NAMALWA (cell line): ENCODE measurements around the gene CBLB.

Source experiments
- DNase-seq: peaks from one replicate; pipeline ENCODE4 v3.0.0-alpha.2; 2015; ENCODE audit warnings: low spot score

CBLB gene

DNA sequence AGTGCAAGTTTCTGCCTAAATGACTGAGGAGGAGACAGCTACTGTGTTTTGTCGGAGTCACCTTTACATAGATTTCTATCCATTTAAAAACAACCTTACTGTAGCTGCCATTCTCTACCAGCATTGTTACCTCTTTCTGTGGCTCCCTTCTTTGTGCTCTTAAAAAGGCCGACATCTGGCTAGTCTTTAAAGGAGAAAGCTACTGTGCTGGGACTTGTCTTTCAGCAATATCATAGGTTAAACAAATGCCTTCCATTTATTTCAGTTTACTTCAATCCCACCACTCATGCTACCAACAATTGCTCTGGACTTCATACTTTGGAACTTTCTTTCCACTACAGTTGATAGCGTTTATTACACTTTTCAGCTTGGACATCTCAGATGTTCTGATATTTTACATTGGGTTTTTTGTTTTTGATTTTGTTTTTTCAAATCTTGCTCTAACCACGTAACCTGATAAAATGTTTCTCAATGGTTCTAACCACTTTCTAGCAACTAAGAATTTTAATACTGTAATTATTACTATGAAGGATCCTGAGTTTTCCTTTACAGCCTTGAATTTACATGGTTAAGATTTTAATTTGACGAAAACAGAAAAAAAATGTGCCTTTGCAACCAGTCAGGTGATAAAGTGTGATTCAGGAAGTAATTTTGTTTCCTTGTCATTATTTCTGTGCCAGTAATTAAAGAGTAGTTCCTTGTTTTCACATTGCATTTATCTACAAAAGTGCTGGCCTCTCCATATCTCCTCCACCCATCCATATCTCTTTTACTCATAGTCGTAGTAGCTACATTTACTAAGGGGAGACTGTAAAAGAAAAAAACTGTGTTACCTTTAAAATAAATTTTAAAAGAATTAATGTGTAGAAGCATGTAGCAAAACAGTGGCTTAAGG is 1.3 kb upstream of the CBLB start:
- DNase-seq: peak; percentile 17

DNA sequence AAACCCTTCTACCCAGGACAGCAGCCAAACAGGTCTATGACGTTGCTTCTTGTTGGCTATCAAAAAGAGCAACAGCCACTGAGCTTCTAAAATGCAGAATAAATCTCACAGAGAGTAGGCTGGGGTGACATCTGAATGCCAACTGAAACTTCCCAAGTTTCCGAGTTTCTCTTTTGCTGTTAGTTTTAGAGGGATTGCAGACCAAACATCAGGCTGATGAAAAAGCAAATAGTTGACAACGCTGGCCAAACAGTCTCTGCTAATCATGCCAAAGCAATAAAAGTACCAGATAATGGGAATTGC is 670 bp upstream of the CBLB start:
- no peak for DNase-seq

DNA sequence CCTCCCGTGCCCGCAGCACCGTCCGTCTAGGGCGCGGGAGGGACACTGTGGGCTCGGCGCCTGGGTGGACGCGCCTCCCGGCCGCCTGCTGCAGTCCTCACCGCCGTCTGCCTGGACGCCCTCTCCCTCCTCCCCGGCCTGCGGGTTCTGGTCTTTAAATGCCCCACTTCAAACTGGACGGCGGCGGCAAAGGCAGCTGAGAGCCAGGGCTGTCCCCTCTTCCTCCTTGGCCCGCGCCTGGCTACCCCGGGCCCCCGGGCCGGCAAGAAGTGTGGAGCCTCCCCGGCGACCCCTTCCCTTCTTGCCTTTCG is 426 bp downstream of the CBLB start:
- DNase-seq: peak; percentile 39

DNA sequence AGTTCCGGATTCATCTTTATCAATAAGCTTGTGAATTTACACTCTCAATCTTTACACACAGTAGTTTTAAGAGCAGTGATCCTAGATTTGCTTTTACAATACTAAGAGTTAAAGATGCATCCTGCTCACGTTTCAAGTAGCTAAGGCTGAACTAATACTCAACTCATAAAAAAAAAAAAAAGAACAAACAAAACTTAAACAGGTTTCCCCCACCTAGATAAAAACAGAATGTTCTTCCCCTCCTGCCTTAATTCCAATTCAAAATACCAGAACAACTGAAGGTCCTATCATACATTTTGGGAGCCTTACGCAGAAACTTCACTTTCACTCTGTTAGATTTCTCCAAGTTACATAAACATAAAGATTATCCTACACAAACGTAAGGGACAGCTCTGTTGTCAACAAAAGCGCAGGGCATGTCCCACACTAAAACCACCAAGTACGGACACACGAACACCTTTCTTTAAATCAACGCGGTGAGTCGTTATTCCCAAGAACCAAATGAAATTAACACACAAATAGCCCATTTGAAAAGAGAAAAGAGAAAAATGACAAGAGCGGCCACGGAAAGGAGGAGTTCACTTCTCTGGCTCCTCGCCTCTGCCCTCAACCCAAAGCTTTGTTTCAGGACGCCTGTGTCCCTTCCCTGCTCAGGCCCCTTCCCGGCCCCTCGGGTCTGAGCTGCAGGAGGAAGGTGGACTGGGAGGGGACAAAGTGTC is 941 bp downstream of the CBLB start:
- peak; percentile 59 for DNase-seq

DNA sequence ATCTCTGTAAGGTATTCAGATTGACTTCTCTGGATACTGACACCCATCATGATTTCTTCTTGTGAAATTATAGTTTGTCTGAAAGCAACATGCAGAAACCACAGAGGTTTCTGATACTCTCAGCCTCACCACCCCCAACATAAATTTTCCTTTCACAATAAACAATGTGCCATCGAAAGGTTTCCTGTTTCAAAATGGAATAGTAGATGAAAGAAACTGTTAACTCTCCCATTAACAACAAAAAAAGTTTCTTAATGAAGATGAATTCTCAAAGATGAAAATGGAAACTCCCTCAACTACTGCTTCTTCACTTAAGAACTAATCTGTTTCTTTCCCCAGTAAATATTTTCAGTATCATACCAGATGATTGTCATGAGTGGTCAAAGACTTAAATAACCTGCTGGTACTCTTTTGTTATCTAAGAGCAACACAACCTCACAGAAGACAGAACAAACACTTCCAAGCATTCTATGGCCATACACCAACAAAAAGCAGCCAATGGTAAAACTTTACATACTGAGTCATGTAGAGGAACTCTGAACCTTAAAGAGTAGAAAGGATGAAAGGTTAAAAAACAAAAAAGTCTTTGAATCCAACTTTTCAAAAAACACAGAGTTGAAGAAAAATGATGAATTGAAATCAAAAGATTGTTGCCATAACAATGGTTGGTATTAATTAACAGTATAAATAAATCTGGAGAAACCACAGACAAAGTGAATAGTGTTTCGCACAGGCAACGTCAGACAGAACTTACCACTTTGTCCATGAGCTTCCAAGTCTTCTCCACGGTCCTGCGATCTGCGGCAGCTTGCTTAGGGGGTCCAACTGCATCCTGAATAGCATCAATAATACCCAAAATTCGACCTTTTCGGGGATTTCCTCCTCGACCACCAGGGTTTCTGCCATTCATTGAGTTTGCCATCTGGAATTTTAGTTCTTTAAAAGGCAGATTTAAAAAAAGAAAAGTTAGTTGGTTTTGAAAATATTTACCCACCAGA is 1.9 kb downstream of the CBLB start:
- DNase-seq: peak; percentile 50

DNA sequence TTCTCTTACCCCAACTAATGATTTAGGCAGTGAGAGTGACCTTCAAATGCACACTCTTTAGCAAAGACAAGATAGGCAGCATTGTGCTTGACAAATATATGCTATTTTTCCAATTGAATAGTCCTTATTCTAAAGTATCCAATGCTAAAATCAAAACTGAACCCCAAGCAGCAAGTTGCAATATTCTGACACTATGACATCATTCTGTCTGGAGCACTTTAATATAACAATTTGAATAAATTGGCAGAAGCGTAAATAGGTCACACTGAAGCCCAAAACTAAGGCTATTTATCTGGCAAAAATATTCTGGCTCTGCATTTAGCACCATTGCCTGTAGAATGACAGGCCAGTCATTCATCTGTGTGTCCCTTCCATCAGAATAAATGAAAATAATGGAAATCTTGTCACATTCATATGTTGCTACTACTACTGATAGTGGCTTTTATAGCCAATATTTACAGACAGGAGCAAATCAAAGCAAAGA is 2.9 kb downstream of the CBLB start:
- peak; percentile 20 for DNase-seq

DNA sequence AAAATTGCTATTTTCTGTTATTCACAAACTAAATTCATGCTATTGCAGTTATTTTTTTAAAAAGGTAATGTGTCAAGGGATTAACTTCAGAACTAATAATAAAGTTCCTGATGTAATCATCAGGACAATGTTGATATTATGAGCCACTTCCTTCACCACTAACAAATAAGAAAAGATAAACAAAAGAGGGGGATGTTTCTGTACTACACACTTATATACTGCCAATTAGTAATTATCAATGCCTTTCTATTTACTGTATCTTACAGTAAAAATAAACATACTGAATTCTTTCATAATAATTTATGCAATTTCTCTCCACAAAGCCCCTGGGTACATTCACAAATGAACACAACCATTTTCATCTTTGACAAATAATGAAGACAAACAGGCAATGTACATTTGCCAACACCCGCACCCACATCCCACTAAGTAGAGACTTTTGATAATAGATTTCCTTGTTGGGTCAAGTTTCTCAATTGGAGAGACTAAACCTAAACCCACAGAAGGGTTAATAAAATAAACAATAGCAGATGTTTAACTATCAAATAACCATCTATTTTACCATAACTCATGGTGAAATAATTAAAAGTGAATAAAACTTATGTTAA is 3.7 kb downstream of the CBLB start:
- DNase-seq: no peak

DNA sequence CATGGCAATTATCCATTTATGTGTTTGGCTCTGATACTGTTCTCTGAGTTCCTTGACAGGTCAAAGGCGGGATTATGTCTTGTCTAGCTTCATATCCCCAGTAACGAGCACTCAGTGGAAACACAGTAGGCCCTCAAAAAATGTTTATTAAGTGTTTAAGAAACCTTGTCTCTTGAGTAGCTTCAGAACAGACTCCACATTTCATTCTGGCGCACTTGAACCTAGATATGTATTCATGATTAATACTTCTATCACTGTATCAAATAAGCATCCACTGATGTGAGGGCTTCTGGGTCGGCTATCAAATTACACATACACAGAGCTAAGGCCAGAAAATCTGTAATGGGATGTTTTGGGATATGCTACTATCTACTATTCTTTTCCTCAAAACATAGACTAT is 4.6 kb downstream of the CBLB start:
- DNase-seq: no peak

DNA sequence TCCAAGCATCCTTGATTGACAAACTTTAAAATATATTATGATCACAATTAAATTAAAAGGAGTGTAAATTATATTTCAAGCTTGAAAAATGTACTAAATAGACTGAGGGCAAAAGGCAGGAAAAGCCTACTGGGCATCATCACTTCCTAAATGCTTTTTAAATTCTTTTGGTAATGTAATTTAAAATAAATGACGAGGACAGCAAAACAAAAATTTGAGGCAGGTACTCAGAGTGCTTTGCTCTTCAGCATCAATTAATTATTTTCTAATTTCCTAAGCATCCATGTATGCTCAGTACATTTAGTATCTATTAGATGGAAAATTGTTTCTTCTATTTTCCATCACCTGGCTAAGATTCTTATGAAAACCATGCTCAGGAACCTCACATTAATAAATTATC is 5.2 kb downstream of the CBLB start:
- DNase-seq: no peak

DNA sequence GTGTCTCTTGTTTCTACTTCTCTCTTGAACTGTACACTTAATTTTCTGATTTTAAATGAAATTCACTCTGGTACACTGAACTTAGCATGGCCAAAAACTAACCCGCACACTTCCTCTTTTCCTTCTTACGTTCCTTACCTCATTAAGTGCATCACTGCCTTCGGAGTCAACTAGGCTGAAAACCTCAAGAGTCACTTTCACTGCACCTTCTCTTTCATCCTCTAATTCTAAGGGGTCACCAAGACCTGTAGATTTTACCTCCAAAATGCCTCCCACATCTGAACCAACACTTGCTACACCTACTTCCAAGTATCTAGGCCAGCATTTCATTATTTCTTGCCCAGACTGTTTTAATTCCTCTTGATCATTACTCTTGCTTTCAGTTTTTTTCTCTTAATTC is 6.6 kb downstream of the CBLB start:
- DNase-seq: peak; percentile 93

DNA sequence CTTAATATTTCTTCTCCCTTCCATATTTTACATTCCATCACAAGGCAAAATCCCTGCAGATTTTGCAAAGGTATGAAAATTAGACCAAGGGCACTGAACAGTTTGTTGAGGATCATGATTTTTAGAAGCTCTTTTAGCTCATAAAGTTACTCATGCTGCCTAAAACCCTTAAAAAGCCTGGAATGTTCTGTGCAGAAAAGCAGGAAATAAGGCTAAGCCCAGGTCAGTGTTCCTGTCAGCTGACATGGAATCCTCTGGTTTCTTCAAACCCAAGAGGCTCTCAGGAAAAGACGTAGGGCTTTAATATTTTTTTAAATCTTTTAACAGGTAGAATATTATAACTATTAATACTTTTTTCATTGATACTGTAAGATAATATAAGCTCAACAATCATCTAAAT is 8.2 kb downstream of the CBLB start:
- no peak for DNase-seq

DNA sequence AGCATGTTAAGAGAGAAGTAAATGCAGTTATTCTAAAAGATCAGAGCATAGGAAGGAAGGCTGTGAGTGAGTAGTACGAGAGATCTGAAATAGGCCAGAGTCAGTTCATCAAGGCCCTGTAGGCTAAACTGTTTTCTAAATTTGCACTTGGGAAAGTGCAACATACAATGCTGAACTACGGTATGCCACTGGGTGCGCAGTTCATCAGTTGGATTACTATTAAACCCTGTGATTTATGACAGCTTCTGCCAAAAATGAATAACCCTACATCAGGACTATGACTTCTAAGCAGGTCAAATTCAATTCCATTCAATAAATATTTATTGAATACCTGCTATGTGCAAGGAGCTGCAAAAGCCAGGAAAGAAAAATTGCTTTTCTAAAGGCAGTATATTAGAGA is 10.8 kb downstream of the CBLB start:
- no peak for DNase-seq

DNA sequence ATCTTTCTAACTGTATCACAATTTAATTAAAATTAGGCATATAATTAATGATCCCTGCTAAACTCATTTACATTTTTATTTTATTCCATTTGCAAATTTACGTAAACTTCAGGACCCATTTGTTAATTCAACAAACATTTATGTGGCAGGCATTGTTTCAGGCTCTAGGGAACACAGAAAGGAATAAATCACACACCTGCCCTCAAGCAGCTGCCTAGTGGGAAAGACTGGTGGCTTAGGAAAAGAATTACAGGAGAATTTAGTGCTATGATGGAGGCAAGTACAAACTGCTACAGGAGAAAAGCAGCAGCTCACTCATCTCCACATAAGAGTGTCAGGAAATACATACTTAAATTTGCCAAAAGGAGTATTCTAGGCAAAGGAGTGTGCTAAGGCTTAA is 11.2 kb downstream of the CBLB start:
- DNase-seq: no peak

DNA sequence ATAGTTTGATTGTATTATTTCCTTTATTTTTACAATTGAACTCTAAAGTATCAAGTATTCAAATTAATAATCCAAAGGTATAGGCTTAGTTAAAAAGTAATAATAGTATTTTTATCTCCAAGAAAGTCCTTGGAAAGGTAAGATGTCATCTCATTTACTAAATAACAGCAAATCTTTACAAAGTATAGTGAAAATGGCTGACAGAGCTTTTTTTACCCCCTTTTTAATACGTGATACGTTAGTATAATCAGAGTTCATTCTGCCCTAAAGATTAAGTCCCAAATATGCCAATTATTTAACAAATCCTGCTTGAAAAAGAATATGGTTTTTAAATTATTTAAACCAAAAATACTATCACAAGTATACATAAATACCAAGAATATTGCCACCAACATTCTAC is 12.2 kb downstream of the CBLB start:
- DNase-seq: no peak

DNA sequence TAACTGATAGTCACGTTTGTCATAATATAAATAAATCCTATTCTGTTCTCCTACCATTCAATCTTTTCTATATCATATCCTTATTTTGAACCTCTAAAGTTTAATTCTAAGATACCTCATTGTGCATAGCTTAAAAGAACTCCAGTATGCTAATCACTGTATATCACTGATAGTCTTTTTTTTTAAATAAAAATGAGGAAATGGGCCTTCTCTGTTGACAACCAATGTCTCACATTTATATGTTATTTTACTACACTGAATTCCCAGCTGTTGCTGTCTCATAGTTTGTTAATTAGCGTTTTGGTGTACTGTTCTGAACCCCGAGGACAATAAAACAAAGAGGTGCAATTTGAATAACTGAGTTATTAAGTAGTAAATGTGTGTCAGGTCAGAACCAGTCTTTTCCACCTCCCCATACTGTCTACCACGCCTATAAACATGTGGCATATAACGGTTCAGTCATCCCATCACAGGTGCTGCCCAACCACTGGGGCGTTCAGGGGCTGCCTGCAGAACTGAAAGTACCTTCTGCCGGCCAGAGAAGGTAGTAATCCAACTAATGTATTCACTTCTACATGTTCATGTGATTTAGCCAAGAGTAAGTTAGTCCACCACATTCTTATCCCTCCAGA is 14.9 kb downstream of the CBLB start:
- peak; percentile 95 for DNase-seq

DNA sequence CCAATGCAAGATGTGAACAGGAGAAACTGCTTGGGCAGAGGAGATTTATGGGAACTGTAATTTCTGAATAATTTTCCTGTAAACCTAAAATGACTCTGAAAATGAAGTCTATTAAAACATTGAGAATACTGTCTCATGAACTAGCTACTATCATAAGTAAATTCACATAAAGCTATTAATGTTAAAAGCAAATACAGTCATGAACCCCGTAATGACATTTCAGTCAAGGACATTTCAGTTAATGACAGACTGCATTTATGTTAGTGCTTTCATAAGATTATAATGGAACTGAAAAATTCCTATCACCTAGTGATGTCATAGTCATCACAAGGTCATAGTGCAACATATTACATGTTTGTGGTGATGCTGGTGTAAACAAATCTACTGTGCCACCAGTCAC is 17.2 kb downstream of the CBLB start:
- DNase-seq: no peak

DNA sequence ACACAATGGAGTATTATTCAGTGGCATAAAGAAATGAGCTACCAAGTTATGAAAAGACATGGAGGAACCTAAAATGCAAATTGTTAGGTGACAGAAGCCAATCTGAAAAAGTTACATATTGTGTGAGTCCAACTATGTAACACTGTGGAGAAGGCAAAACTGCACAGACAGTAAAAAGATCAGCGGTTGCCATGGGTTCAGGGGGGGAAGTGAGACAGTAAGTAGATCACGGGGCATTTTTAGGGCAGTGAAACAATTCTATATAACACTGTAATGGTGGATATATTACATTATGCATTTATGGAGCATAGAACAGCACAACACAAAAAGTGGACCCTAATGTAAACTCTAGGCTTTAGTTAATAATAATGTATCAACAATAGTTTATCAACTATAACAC is 17.6 kb downstream of the CBLB start:
- no peak for DNase-seq

DNA sequence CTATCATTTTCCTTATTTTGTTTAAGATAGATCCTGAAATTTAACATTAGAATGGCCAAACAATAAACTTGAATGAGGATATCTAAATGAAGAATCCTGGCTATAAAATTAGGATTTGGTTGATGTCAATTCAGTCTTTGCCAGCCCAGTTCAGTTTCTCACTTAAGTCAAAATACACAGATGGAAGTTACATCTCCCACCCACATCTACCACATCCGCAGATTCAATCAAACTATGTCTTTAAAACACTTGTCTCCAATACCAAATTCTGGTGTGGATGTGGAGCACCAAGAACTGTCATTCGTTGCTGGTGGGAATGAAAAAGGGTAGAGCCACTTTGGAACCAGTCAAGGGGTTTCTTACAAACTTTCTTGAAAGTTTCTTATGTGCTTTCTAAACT is 18.2 kb downstream of the CBLB start:
- no peak for DNase-seq

DNA sequence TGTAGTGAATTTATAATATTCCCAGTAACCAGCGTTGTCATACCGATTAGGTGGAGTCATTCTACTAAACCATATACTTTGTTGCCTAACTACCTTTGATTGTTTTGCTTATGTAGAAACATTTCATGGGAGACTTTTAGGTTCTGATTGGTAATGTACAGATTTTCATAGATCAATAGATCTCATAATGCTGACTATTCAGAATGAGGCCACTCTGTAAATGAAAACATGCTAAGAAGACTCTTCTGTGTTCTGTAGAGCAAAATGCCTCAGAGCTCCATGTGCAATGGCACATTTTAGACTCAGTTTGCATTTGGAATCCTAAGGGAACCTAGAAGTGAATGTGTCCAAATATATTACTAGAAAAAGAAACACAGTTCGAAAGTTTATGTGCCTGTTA is 20.0 kb downstream of the CBLB start:
- no peak for DNase-seq

DNA sequence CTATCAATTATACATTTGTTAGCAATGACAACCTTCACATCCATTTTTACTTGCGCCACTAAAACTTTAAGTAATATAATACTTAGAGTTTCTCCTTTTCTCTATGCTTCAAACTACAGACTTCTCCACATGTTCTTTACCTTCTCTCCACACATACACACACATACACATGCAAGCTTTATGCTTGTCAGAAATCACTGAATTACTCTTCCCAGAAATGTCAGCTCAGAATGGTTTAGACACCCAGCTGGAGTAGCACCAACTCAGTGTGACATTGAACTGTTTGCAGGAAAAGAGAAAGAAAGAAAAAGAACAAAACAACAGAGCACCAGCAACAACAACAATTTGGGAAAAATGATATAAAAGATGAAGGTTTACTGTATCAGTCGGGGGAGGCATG is 20.9 kb downstream of the CBLB start:
- DNase-seq: no peak

DNA sequence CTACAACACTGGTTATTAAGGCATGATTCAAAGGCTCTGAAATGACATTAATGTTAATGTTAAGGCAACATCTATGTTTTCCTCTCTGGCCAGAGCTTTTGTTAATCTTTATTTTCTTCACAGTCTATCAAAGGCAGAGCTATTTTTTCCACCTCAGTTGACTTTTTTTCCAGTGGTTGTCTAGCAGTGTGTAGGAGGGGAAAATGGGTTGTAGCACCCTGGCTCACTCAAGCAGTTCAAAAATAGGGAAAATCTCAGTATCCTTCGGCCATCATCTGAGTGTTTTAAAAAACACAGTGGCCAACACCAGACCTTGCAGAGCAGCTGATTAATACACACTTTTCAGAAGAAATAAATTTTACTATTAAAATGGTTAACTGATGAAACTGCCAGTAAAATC is 21.4 kb downstream of the CBLB start:
- DNase-seq: no peak

DNA sequence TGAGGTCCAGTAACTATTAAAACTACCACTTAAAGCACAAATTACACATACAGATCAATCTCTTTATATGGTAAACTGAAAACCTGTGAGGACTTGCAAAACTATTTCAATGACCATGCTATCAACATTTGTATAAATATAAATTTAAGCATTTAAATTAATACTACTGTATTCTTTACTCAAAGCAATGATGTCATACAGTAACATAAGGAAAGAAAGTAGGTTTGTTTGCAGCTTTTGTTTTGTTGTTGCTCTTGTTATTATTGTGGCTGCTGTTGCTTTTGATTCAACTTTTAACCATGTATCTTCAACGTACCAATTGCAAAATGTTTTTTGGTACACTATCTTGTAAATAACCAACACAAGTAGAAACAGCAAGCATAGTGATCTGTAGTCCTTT is 22.0 kb downstream of the CBLB start:
- DNase-seq: no peak
